ENCODE measurements around the gene NTSR1.

Gene NTSR1

DNA sequence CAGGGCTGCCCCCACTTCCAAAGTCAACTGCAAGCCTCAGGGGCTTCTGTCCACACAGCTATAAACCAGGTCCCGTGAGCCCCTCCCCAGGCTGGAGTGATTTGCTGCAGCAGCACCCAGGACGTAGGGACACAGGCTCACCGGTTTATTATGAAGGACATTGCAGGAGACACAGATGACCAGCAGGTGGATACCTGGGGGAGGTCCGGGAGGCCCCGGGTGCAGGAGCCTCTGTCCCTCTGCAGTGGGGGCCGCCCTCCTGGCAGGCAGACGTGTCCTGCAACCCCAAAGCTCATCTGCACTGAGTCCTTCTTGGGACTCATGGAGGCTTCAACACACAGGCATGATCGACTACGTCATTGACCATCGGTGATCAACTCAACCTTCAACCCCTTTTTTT is 14.5 kb upstream of the NTSR1 start:
- Histone ChIP-seq H3K27ac (no peak overlapping the region), H3K4me3 (ENCODE audit: low read depth, low read length) (no peak overlapping the region), H3K27me3 (replicated peaks) (peaks cover 3% of the 10 kb centered on the region), H3K36me3 (replicated peaks) (no peaks in the 10 kb centered on the region)
- TF ChIP-seq, protein P1, sequence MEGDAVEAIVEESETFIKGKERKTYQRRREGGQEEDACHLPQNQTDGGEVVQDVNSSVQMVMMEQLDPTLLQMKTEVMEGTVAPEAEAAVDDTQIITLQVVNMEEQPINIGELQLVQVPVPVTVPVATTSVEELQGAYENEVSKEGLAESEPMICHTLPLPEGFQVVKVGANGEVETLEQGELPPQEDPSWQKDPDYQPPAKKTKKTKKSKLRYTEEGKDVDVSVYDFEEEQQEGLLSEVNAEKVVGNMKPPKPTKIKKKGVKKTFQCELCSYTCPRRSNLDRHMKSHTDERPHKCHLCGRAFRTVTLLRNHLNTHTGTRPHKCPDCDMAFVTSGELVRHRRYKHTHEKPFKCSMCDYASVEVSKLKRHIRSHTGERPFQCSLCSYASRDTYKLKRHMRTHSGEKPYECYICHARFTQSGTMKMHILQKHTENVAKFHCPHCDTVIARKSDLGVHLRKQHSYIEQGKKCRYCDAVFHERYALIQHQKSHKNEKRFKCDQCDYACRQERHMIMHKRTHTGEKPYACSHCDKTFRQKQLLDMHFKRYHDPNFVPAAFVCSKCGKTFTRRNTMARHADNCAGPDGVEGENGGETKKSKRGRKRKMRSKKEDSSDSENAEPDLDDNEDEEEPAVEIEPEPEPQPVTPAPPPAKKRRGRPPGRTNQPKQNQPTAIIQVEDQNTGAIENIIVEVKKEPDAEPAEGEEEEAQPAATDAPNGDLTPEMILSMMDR (IDR thresholded peaks at IDR 0.05; ENCODE audit: low read depth, low read length, missing control alignments) = no peak
- DNase-seq = no peak
- in situ Hi-C loops (cut with HindIII; ENCODE audit: low pct_ligation_motif_present, low sequenced_read_pairs) = no loop called here

DNA sequence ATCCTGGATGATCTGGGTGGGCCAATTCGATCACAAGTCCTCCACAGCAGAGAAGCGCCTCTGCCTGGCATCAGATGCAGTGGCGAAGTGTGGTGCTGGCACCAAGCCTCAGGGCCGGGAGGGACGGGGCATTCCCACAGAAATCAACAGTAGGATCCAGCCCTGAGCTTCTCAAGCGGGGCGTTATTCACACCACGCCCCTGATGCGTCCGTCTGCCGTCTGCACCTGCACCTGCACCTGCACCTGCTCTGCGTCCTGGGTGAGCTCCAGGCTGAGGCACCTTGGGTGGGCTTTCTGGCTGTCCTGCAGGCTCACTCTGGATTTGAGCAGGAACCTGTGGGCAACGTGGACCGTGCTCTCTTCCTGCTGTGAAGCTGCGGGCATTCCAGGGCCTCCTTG is 13.8 kb upstream of the NTSR1 start:
- in situ Hi-C loops (cut with HindIII; ENCODE audit: low pct_ligation_motif_present, low sequenced_read_pairs) = no loop called here
- TF ChIP-seq, protein P1 (IDR thresholded peaks at IDR 0.05; ENCODE audit: low read depth, low read length, missing control alignments) = no peak
- peaks cover 3% of the 10 kb centered on the region for H3K27me3 ChIP-seq (replicated peaks)

DNA sequence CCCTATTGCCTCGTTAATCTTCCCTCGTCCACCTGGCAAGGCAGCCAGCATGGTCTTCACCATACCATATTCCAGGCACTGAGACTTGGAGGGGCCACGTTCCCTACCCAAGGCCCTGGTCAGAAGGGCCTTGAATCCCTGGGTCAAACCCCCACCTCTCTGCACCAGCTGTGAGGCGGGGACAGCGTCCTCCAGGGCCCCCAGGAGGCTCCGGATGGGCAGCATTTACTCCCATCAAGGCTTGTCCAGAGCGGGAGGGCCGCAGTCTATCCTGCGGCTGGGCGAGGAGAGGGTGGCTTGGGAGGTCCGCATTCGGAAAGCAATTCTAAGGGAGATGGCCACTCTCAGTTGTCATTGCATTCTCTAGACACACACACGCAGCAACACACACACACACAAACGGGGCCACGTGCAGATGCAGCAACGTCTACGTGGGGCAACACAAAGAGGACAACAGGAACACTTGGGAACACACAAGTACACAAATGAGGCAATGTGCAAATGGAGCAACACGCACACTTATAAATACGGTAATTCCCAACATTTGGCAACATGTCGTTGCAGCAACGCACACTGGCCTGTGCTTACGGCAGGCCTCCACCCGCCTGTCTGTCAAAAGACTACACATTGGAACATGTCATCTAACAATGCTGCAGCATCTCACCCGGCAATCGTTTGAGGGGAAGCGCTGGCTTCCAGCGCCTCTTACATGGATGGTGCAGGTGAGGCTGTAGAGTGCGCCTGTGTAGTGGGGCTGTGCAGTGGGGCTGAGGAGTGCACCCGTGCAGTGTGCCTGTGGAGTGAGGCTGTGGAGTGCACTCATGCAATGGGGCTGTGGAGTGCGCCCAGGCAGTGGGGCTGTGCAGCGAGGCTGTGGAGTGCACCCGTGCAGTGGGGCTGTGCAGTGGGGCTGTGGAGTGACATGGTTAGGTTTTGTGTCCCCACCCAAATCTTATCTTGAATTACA is 12.9 kb upstream of the NTSR1 start:
- no peak overlapping the region for H3K4me3 ChIP-seq (ENCODE audit: low read depth, low read length)
- in situ Hi-C loops (cut with HindIII; ENCODE audit: low pct_ligation_motif_present, low sequenced_read_pairs) = no loop called here
- H3K36me3 ChIP-seq (replicated peaks) = no peaks in the 10 kb centered on the region
- TF ChIP-seq, protein P1 (IDR thresholded peaks at IDR 0.05; ENCODE audit: low read depth, low read length, missing control alignments) = no peak
- peaks cover 3% of the 10 kb centered on the region for H3K27me3 ChIP-seq (replicated peaks)
- no peak overlapping the region for H3K27ac ChIP-seq
- DNase-seq = no peak

More for the DNA sequence above, 13.8 kb upstream of the NTSR1 start:
- Histone ChIP-seq H3K4me3 (ENCODE audit: low read depth, low read length) (no peak overlapping the region), H3K27ac (no peak overlapping the region), H3K36me3 (replicated peaks) (no peaks in the 10 kb centered on the region)
- DNase-seq = no peak

DNA sequence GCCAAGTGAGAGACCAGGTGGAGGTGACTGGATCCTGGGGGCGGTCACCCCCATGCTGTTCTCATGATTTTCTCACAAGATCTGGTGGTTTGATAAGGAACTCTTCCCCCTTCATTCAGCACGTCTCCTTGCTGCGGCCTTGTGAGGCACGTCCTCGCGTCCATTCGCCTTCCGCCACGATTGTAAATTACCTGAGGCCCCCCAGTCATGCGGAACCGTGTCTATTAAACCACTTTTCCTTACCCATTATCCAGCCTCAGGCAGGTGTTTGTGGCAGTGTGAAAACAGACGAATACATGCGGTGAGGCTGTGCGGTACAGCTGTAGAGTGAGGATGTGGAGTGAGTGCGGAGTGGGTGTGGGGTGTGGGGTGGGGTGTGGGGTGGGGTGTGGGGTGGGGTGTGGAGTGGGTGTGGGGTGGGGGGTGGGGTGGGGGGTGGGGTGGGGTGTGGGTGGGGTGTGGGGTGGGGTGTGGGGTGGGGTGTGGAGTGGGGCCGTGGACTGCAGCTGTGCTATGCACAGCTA is 12.1 kb upstream of the NTSR1 start:
- no peak for DNase-seq
- Histone ChIP-seq H3K36me3 (replicated peaks) (no peaks in the 10 kb centered on the region), H3K4me3 (ENCODE audit: low read depth, low read length) (no peak overlapping the region), H3K27me3 (replicated peaks) (peaks cover 3% of the 10 kb centered on the region), H3K27ac (no peak overlapping the region)
- in situ Hi-C loops (cut with HindIII; ENCODE audit: low pct_ligation_motif_present, low sequenced_read_pairs) = no loop called here
- TF ChIP-seq, protein P1 (IDR thresholded peaks at IDR 0.05; ENCODE audit: low read depth, low read length, missing control alignments) = no peak

DNA sequence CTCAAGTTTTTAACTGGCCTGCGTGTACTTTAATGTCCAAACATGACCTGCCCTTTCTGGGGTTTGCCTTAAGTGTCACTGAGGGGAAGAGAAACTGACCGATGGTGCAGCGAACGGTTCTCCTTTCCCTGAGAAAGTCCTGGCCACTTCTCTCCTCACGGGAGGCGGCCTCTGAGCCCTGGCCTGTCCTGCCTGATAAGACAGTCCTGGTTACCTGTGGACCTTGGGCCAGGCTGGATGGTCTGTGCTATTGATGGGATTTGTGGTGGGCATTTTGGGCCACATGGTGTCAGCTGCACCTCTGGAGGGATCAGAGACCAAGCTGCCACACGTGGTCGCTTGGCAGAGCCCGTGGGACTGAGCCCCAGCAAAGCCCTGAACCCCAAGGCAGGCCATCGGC is 11.6 kb upstream of the NTSR1 start:
- Histone ChIP-seq H3K27ac (no peak overlapping the region), H3K36me3 (replicated peaks) (no peaks in the 10 kb centered on the region), H3K4me3 (ENCODE audit: low read depth, low read length) (no peak overlapping the region), H3K27me3 (replicated peaks) (peaks cover 3% of the 10 kb centered on the region)
- DNase-seq = no peak
- in situ Hi-C loops (cut with HindIII; ENCODE audit: low pct_ligation_motif_present, low sequenced_read_pairs) = no loop called here
- TF ChIP-seq, protein P1 (IDR thresholded peaks at IDR 0.05; ENCODE audit: low read depth, low read length, missing control alignments) = no peak
